Measurements from ENCODE around the gene BBX.

Gene BBX

DNA sequence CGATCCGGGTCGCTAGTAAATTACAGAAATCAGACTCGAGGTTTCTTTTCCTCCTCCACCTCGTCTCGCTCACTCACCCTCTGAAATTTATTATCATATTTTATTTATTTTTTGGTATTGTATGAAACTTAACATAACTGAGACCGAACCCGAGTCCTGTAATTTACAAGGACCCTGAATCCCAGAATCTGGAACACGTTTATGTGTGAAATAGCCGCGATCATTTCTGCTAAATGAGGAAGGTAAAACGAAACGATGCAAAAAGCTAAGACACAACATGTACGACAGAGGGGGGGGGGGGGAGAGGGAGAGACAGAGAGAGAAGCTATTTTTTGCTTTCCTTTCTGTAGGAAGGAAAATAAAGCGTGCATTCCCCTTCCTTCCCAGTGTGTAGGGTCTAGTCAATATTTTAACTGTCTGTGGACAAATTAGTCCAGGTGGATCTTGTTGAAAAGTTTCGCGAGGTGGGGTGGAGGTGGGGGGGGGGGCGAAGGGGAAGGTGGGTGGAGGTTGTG, 1.6 kb downstream of the BBX start:
- H3K4me3 ChIP-seq = peak overlapping the region; percentile 98
- no peak for DNase-seq (ENCODE audit: low read depth, low spot score)
- peaks cover 12% of the 10 kb centered on the region; the same call in 1 of the 2 replicates for H3K36me3 ChIP-seq (ENCODE audit: insufficient read depth, low read length)
- TF ChIP-seq FOXP2 (optimal IDR thresholded peaks at IDR 0.05; ENCODE audit: control extremely low read depth, extremely low read length, insufficient read depth) = no peak
- TF ChIP-seq POLR2AphosphoS5 (IDR thresholded peaks at IDR 0.05; ENCODE audit: borderline replicate concordance, low read depth, low read length) = no peak
- TF ChIP-seq EZH2 (IDR thresholded peaks at IDR 0.05) = no peak
- H3K9ac ChIP-seq (ENCODE audit: insufficient read length) = peak overlapping the region; percentile 83
- H3K27ac ChIP-seq = peak overlapping the region; percentile 69; the same call in 1 of the 2 replicates
- H3K9me3 ChIP-seq (ENCODE audit: low read depth, low read length) = no peaks in the 10 kb centered on the region

DNA sequence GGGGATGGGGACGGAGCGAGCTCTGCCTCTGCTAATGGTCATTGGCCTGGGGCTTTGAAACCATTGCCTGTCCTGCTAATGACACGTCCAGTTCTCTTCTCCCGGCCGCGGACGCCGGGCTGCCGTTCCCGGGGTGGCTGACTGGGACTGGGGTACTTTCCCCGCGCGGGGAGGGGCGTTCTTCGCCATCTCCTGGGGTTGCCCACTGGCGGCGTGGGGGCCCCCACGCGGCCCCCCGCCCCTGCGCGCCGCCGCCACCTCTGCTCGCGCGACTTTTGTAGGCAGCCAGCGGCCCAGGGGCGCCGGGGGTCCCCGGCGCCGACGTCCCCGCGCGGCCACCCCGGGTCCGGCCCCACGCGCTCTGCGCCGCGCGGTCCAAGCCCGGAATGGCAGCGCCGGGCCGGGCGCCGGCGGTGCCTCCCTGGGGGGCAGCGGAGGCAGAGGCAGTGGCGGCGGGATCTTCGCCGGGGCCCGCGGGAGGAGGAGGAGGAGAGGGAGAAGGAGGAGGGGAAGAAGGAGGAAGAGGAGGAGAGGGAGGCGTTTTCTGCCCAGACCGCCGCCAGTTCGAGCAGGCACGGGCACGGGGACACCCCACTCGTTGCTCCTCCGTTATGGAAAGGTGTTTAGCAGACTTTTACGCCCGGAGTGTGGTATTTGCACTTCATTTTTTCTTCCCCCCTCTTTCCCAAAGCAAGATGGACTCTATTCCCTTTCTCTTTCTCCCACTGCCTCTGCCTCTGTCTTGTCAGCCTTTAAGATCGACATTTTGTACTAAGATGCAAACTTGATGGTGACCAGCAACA, 2.3 kb downstream of the BBX start:
- Histone ChIP-seq H3K9me3 (ENCODE audit: low read depth, low read length) (no peaks in the 10 kb centered on the region), H3K36me3 (ENCODE audit: insufficient read depth, low read length) (peaks cover 14% of the 10 kb centered on the region; the same call in 1 of the 2 replicates), H3K27ac (no peak overlapping the region), H3K9ac (ENCODE audit: insufficient read length) (peak overlapping the region; percentile 39), H3K4me3 (peak overlapping the region; percentile 98)
- no peak for TF ChIP-seq EZH2 (IDR thresholded peaks at IDR 0.05)
- TF ChIP-seq POLR2AphosphoS5 (IDR thresholded peaks at IDR 0.05; ENCODE audit: borderline replicate concordance, low read depth, low read length) = peak; percentile 41; the same call in 1 of the 2 replicates
- no peak for DNase-seq (ENCODE audit: low read depth, low spot score)

DNA sequence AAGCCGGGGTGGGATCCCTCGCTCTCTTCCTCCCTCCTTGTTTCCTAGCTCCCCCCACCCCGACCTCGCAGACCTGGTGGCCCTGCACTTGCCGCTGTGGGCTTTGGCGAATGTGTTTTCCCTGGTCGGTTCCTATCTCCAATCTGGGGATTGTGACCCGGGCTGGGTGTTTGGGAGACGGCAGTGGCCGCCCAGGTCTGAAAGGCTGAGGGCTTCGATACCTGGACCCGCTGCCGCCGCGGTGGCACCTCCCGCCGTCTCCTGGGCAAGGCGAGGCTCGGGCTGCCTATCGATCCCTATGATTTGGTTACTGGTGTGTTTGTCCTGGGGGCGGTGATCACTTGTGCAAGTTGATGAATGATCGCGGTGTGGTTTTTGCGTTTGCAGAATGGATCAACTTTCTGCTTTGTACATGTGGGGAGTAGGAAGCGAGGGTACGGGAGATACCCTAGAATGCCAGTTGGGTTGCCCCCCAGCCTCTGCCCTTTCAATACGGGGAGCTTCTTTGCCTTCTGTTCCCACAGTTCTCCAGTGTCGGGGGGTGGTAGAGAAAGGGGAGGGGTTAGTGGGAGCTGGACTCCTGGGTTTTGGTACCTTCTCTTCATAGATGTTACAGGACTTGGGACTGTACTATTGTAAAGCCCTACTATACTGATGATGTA, 3.0 kb downstream of the BBX start:
- no peak for DNase-seq (ENCODE audit: low read depth, low spot score)
- peak overlapping the region; percentile 98 for H3K4me3 ChIP-seq
- H3K27ac ChIP-seq = no peak overlapping the region
- H3K9ac ChIP-seq (ENCODE audit: insufficient read length) = peak overlapping the region; percentile 39
- no peaks in the 10 kb centered on the region for H3K9me3 ChIP-seq (ENCODE audit: low read depth, low read length)
- no peak for TF ChIP-seq EZH2 (IDR thresholded peaks at IDR 0.05)
- no peak for TF ChIP-seq FOXP2 (optimal IDR thresholded peaks at IDR 0.05; ENCODE audit: control extremely low read depth, extremely low read length, insufficient read depth)
- no peak for TF ChIP-seq POLR2AphosphoS5 (IDR thresholded peaks at IDR 0.05; ENCODE audit: borderline replicate concordance, low read depth, low read length)
- peaks cover 14% of the 10 kb centered on the region; the same call in 1 of the 2 replicates for H3K36me3 ChIP-seq (ENCODE audit: insufficient read depth, low read length)

DNA sequence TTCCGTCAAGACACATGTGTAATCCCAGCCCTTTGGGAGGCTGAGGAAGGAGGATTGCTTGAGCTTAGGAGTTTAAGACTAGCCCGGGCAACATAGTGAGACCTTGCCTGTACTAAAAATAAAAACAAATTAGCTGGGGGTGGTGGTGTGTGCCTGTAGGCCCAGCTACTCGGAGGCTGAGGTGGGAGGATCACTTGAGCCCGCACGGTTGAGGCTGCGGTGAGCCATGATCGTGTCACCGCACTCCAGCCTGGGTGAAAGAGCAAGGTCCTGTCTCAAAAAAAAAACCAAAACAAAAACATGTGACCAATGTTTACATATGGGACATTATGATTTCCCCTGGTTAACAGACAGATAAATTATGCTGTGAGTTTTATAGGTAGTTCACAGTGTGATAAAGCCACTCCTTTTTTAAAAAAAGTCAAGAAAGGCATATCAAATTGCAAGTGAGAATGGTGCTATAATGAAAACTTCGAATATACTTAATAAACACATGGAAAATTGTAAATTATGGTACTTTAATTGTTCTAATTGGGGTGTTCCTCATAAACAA, 9.2 kb downstream of the BBX start:
- H3K9ac ChIP-seq (ENCODE audit: insufficient read length) = no peak overlapping the region
- no peak overlapping the region for H3K4me3 ChIP-seq
- TF ChIP-seq FOXP2 (optimal IDR thresholded peaks at IDR 0.05; ENCODE audit: control extremely low read depth, extremely low read length, insufficient read depth) (no peak), EZH2 (IDR thresholded peaks at IDR 0.05) (no peak), POLR2AphosphoS5 (IDR thresholded peaks at IDR 0.05; ENCODE audit: borderline replicate concordance, low read depth, low read length) (no peak)
- H3K36me3 ChIP-seq (ENCODE audit: insufficient read depth, low read length) = peaks cover 9% of the 10 kb centered on the region; the same call in 1 of the 2 replicates
- H3K9me3 ChIP-seq (ENCODE audit: low read depth, low read length) = no peaks in the 10 kb centered on the region
- no peak overlapping the region for H3K27ac ChIP-seq
- no peak for DNase-seq (ENCODE audit: low read depth, low spot score)

DNA sequence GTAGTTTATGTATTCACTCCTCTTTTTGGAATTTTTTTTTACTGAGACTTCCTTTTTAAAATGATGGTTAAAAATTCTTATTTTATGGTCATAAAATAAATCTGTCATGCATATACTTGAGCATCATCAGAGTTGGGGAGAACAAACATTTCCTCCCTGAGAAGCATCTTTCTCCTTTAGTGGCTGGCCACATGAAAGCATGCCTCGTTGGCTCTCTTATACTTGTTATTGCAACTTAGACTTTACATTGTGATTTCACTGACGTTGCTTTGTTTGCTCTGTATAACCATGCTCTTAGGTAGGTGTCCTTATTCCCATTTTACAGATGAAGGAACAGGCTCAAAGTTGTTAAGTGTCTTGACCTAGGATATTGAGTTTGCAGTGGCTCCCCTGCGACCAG, 18.1 kb downstream of the BBX start:
- Histone ChIP-seq H3K27ac (no peak overlapping the region), H3K4me3 (no peak overlapping the region), H3K36me3 (ENCODE audit: insufficient read depth, low read length) (0 out of 2 replicates have a peak, but pooled peaks cover 4% of the 10 kb centered on the region), H3K9me3 (ENCODE audit: low read depth, low read length) (no peaks in the 10 kb centered on the region), H3K9ac (ENCODE audit: insufficient read length) (no peak overlapping the region)
- no peak for DNase-seq (ENCODE audit: low read depth, low spot score)
- TF ChIP-seq FOXP2 (optimal IDR thresholded peaks at IDR 0.05; ENCODE audit: control extremely low read depth, extremely low read length, insufficient read depth) (no peak), POLR2AphosphoS5 (IDR thresholded peaks at IDR 0.05; ENCODE audit: borderline replicate concordance, low read depth, low read length) (no peak), EZH2 (IDR thresholded peaks at IDR 0.05) (no peak)

DNA sequence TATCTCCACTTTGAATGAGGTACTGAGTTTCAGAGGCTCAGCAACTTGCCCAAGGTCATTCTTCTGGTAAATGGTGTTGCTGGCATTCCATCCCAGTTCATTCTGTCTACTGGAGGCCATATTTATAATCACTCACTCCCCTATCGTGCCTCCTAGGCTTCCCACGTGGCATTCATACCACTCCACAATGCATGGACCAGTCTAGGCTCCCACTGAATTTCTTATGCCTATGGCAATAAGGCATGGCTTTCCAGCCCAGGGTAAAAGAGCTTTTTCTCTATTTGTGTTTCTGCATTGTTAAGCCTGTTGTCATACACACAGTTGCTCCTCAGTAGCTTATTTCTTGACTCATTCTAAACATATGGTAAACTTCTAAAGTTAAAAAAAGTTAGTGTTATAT, 19.9 kb downstream of the BBX start:
- no peak for DNase-seq (ENCODE audit: low read depth, low spot score)
- Histone ChIP-seq H3K4me3 (no peak overlapping the region), H3K36me3 (ENCODE audit: insufficient read depth, low read length) (0 out of 2 replicates have a peak, but pooled peaks cover 1% of the 10 kb centered on the region), H3K9ac (ENCODE audit: insufficient read length) (no peak overlapping the region), H3K27ac (no peak overlapping the region), H3K9me3 (ENCODE audit: low read depth, low read length) (no peaks in the 10 kb centered on the region)
- TF ChIP-seq EZH2 (IDR thresholded peaks at IDR 0.05) = no peak

DNA sequence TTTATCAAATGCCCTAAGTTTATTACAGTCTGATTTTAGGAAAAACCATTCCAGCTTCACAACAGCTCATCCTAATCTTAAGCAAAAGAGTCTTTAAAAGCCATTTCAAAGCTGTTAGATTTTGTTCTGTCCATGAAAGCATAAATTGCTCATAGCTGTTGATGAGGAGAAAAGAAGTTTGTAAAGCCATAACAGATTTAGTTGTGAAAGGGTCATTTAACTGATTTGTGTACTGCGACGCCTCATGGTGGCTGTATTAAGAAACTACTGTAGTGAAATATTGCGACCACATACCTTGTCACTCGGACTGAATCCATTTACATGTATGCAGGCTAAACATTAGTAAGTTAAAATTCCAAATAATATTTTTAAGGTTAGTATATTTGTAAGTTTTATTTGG, 20.9 kb downstream of the BBX start:
- no peak for DNase-seq (ENCODE audit: low read depth, low spot score)
- TF ChIP-seq EZH2 (IDR thresholded peaks at IDR 0.05) (no peak), POLR2AphosphoS5 (IDR thresholded peaks at IDR 0.05; ENCODE audit: borderline replicate concordance, low read depth, low read length) (no peak), FOXP2 (optimal IDR thresholded peaks at IDR 0.05; ENCODE audit: control extremely low read depth, extremely low read length, insufficient read depth) (no peak)
- H3K9me3 ChIP-seq (ENCODE audit: low read depth, low read length) = no peaks in the 10 kb centered on the region

DNA sequence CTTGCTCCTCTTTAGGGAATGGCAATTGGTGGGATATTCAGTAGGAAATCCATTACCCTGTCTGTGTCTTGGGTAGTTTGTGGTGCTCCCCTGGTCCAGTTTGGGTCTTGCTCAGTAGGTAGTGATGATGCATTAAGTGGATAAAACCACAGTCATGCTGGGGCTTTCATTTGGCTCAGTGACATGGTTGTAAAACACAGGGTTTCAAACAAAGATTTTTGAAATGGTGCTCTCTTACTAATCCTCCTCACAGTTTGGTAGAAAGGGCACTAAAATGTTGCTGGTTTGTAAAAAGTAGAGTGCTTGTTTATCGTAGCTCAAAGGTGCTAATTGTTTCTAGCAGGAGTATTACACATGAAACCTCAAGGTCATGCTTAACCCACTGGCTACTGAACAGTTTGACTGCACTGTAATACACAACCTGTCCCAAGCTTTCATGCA, 22.9 kb downstream of the BBX start:
- DNase-seq (ENCODE audit: low read depth, low spot score) = no peak
- H3K36me3 ChIP-seq (ENCODE audit: insufficient read depth, low read length) = no peaks in the 10 kb centered on the region
- no peaks in the 10 kb centered on the region for H3K9me3 ChIP-seq (ENCODE audit: low read depth, low read length)
- no peak overlapping the region for H3K4me3 ChIP-seq
- no peak overlapping the region for H3K27ac ChIP-seq
- no peak overlapping the region for H3K9ac ChIP-seq (ENCODE audit: insufficient read length)
- TF ChIP-seq FOXP2 (optimal IDR thresholded peaks at IDR 0.05; ENCODE audit: control extremely low read depth, extremely low read length, insufficient read depth) (no peak), EZH2 (IDR thresholded peaks at IDR 0.05) (no peak), POLR2AphosphoS5 (IDR thresholded peaks at IDR 0.05; ENCODE audit: borderline replicate concordance, low read depth, low read length) (no peak)

More for the DNA sequence above, 20.9 kb downstream of the BBX start:
- Histone ChIP-seq H3K4me3 (no peak overlapping the region), H3K36me3 (ENCODE audit: insufficient read depth, low read length) (no peaks in the 10 kb centered on the region), H3K27ac (no peak overlapping the region), H3K9ac (ENCODE audit: insufficient read length) (peak overlapping the region; percentile 29)
